GM18873 (cell line): ENCODE data around the gene MTMR3.

Experiments used
- ATAC-seq: cut with Tn5 transposase; IDR thresholded peaks from one replicate; pipeline ENCODE4 v1.9.1; 2021; ENCODE audit warnings: mild to moderate bottlenecking, moderate library complexity, moderate number of reproducible peaks; ENCODE audit not compliant: unreplicated experiment, low FRiP score

Gene MTMR3

GRCh38 chr22:29912605-29913398 lies 29.8 kb downstream of the MTMR3 start:
- ATAC-seq = no peak

GRCh38 chr22:29914165-29914564 lies 31.2 kb downstream of the MTMR3 start:
- ATAC-seq = no peak

GRCh38 chr22:29914991-29915533 lies 32.1 kb downstream of the MTMR3 start:
- ATAC-seq = no peak

GRCh38 chr22:29916007-29916544 lies 33.1 kb downstream of the MTMR3 start:
- ATAC-seq = no peak

GRCh38 chr22:29917052-29917902 lies 34.3 kb downstream of the MTMR3 start:
- no peak for ATAC-seq

- no peak for ATAC-seq
Measured at GRCh38 chr22:29925402-29925801, 42.4 kb downstream of the MTMR3 start.

GRCh38 chr22:29926057-29926456 lies 43.1 kb downstream of the MTMR3 start:
- no peak for ATAC-seq

- ATAC-seq = no peak
Measured at GRCh38 chr22:29932136-29932535, 49.2 kb downstream of the MTMR3 start.

GRCh38 chr22:29933619-29934018 lies 50.6 kb downstream of the MTMR3 start:
- no peak for ATAC-seq

- ATAC-seq = no peak
Measured at GRCh38 chr22:29934596-29934995, 51.6 kb downstream of the MTMR3 start.

GRCh38 chr22:29936186-29936585 lies 53.2 kb downstream of the MTMR3 start:
- ATAC-seq = no peak

GRCh38 chr22:29937940-29938693 lies 55.1 kb downstream of the MTMR3 start:
- no peak for ATAC-seq

GRCh38 chr22:29940526-29940925 lies 57.6 kb downstream of the MTMR3 start:
- ATAC-seq = no peak

- ATAC-seq = no peak
Measured at GRCh38 chr22:29944339-29944738, 61.4 kb downstream of the MTMR3 start.

- ATAC-seq = no peak
Measured at GRCh38 chr22:29945435-29945834, 62.5 kb downstream of the MTMR3 start.

- no peak for ATAC-seq
Measured at GRCh38 chr22:29946220-29946619, 63.2 kb downstream of the MTMR3 start.

GRCh38 chr22:29947410-29948384 lies 64.7 kb downstream of the MTMR3 start:
- no peak for ATAC-seq

GRCh38 chr22:29948385-29948769 lies 65.4 kb downstream of the MTMR3 start:
- ATAC-seq = no peak

GRCh38 chr22:29949872-29950271 lies 66.9 kb downstream of the MTMR3 start:
- no peak for ATAC-seq
